ENCODE data around the gene RTN4RL1. TPM values are rescaled to one million over a fixed set of nuclear protein-coding genes. Genes with fewer than 3 reads are reported as not detected.
A peak's percentile ranks its signal among the peaks of the same experiment; 100 is the strongest.

The RTN4RL1 gene
- total RNA-seq, 1 donor from 2014 or later = 50.3 TPM

- Mint-ChIP-seq H3K27me3 (ENCODE audit: unreplicated experiment) (peaks cover 11% of the 10 kb centered on the region), H3K36me3 (ENCODE audit: unreplicated experiment) (no peaks in the 10 kb centered on the region), H3K4me1 (ENCODE audit: low read depth, unreplicated experiment) (peaks cover 10% of the 10 kb centered on the region), H3K9me3 (ENCODE audit: unreplicated experiment) (peaks cover 4% of the 10 kb centered on the region), H3K4me3 (ENCODE audit: unreplicated experiment) (peak overlapping the region; percentile 34), H3K27ac (ENCODE audit: unreplicated experiment) (no peak overlapping the region)
- DNase-seq = no peak
- no peak for TF ChIP-seq CTCF (IDR thresholded peaks at IDR 0.05; ENCODE audit: partially characterized antibody, unreplicated experiment)
These were observed 19.2 kb upstream of the RTN4RL1 start for GRCh38 chr17:2044263-2044894.

- Mint-ChIP-seq H3K4me1 (ENCODE audit: low read depth, unreplicated experiment) (peaks cover 7% of the 10 kb centered on the region), H3K4me3 (ENCODE audit: unreplicated experiment) (peak overlapping the region; percentile 40), H3K27me3 (ENCODE audit: unreplicated experiment) (peaks cover 7% of the 10 kb centered on the region), H3K9me3 (ENCODE audit: unreplicated experiment) (no peaks in the 10 kb centered on the region), H3K27ac (ENCODE audit: unreplicated experiment) (no peak overlapping the region), H3K36me3 (ENCODE audit: unreplicated experiment) (no peaks in the 10 kb centered on the region)
- DNase-seq = no peak
- no peak for TF ChIP-seq CTCF (IDR thresholded peaks at IDR 0.05; ENCODE audit: partially characterized antibody, unreplicated experiment)
These were observed 18.7 kb upstream of the RTN4RL1 start for GRCh38 chr17:2043785-2044184.

- H3K4me1 Mint-ChIP-seq (ENCODE audit: low read depth, unreplicated experiment) = peaks cover 7% of the 10 kb centered on the region
- H3K27ac Mint-ChIP-seq (ENCODE audit: unreplicated experiment) = peak overlapping the region; percentile 86
- no peaks in the 10 kb centered on the region for H3K9me3 Mint-ChIP-seq (ENCODE audit: unreplicated experiment)
- TF ChIP-seq CTCF (IDR thresholded peaks at IDR 0.05; ENCODE audit: partially characterized antibody, unreplicated experiment) = no peak
- DNase-seq = no peak
- H3K36me3 Mint-ChIP-seq (ENCODE audit: unreplicated experiment) = no peaks in the 10 kb centered on the region
- peak overlapping the region; percentile 90 for H3K4me3 Mint-ChIP-seq (ENCODE audit: unreplicated experiment)
- H3K27me3 Mint-ChIP-seq (ENCODE audit: unreplicated experiment) = peaks cover 5% of the 10 kb centered on the region
These were observed 17.8 kb upstream of the RTN4RL1 start for GRCh38 chr17:2042933-2043332.

GRCh38 chr17:2042390-2042847 lies 17.3 kb upstream of the RTN4RL1 start:
- H3K27me3 Mint-ChIP-seq (ENCODE audit: unreplicated experiment) = peaks cover 3% of the 10 kb centered on the region
- H3K36me3 Mint-ChIP-seq (ENCODE audit: unreplicated experiment) = no peaks in the 10 kb centered on the region
- H3K27ac Mint-ChIP-seq (ENCODE audit: unreplicated experiment) = peak overlapping the region; percentile 86
- no peaks in the 10 kb centered on the region for H3K9me3 Mint-ChIP-seq (ENCODE audit: unreplicated experiment)
- no peak for TF ChIP-seq CTCF (IDR thresholded peaks at IDR 0.05; ENCODE audit: partially characterized antibody, unreplicated experiment)
- H3K4me3 Mint-ChIP-seq (ENCODE audit: unreplicated experiment) = peak overlapping the region; percentile 90
- peaks cover 7% of the 10 kb centered on the region for H3K4me1 Mint-ChIP-seq (ENCODE audit: low read depth, unreplicated experiment)
- no peak for DNase-seq

- peak; percentile 31 for TF ChIP-seq CTCF (IDR thresholded peaks at IDR 0.05; ENCODE audit: partially characterized antibody, unreplicated experiment)
- Mint-ChIP-seq H3K27ac (ENCODE audit: unreplicated experiment) (peak within 1 kb of the TSS; percentile 86), H3K4me3 (ENCODE audit: unreplicated experiment) (peak within 1 kb of the TSS; percentile 90), H3K9me3 (ENCODE audit: unreplicated experiment) (no peaks in the 10 kb centered on the region), H3K36me3 (ENCODE audit: unreplicated experiment) (no peaks in the 10 kb centered on the region), H3K4me1 (ENCODE audit: low read depth, unreplicated experiment) (peaks cover 7% of the 10 kb centered on the region), H3K27me3 (ENCODE audit: unreplicated experiment) (peaks cover 3% of the 10 kb centered on the region)
- peak; percentile 96 for DNase-seq
These were observed 16.6 kb upstream of the RTN4RL1 start, which contains the start of gene OVCA2 for GRCh38 chr17:2041561-2042389. Gene OVCA2 (plus strand): TSS chr17:2042022. CDS start chr17:2042048, 26 bp downstream.

Measured in glutamatergic neuron (in vitro differentiated cells).